Measurements from ENCODE around the gene GAB2.
"Not testable (repeated sequence)": the region's sequence is repeated elsewhere in the genome, so short reads cannot be mapped to it uniquely, and the experiment has no call there.

Gene GAB2

DNA sequence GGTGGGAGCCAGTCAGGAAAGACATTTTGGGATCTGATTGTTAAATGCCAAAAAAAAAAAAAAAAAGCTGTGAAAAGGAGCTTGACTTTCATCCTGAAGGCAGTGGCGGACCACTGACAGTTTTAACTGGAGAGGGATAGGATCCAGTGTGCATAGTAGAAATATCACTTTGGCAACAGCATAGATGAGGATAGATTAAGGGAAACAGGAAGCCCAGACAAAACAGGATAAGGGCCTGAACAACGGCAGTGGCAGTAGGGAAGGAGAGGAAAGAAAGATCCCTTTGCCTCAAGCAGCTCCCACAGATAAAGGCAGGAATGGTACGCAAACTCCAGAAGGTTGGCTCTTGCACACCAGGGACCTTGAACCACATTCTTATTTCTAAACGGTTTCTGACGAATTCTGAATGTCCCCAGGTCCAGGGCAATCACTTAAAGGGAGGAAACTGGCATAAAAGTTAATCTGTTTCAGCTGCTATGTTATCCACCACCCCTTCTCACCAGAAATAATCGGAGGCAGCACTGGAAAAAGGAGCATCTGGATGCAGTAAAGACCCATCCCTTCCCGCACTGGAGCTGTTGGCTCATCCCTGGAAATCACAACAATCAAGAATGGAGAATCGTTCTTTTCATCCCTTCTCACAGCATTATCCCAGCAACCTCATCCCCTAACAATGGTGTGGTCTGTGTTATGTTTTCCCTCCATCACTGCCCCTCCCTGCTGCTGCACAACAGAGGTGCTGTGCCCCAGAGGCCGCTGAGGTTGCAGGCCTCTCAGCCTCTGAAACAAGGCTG, 99.1 kb downstream of the GAB2 start:
- no peak for DNase-seq (ENCODE audit: insufficient read length, low spot score)
- no peak for FAIRE-seq

- FAIRE-seq (no peak), DNase-seq (ENCODE audit: insufficient read length, low spot score) (no peak)
These were observed 101.9 kb downstream of the GAB2 start for GRCh38 chr11:78315724-78316123.

GRCh38 chr11:78314762-78315161, 102.9 kb downstream of the GAB2 start:
- FAIRE-seq, result no peak
- no peak for DNase-seq (ENCODE audit: insufficient read length, low spot score)

- no peak for FAIRE-seq
- no peak for DNase-seq (ENCODE audit: insufficient read length, low spot score)
These were observed 103.7 kb downstream of the GAB2 start for GRCh38 chr11:78313898-78314297.

DNA sequence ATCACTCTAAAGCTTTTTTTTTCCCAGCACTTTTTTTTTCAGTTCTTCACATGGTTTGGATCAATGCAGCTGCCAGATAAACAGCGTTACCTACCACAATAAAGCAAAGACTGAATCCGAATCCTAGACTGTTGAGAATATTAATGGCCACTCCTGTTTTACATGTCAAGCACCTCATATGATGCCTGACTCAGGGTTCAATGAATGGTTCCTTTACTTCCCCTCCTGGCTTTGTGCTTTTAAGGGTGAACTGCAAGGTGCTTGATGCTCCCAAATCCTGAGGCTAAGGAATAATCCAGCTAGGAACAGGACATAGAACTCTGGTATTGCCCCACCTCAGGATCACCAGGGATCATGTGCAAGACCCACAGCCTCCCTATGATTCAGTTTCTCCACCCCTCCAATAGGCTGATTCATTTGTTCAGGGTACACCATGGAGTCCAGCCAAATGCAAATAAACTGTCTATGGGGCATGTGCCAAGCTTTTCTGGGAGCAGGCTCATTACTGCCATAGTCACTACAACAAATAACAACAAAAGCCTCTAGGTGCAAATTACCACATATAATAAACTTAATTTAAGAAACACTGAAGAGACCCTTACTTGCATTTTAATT, 104.3 kb downstream of the GAB2 start:
- FAIRE-seq (no peak), DNase-seq (ENCODE audit: insufficient read length, low spot score) (no peak)

- FAIRE-seq (peak; percentile 26), DNase-seq (ENCODE audit: insufficient read length, low spot score) (no peak)
These were observed 104.9 kb downstream of the GAB2 start for GRCh38 chr11:78312712-78313111.

DNA sequence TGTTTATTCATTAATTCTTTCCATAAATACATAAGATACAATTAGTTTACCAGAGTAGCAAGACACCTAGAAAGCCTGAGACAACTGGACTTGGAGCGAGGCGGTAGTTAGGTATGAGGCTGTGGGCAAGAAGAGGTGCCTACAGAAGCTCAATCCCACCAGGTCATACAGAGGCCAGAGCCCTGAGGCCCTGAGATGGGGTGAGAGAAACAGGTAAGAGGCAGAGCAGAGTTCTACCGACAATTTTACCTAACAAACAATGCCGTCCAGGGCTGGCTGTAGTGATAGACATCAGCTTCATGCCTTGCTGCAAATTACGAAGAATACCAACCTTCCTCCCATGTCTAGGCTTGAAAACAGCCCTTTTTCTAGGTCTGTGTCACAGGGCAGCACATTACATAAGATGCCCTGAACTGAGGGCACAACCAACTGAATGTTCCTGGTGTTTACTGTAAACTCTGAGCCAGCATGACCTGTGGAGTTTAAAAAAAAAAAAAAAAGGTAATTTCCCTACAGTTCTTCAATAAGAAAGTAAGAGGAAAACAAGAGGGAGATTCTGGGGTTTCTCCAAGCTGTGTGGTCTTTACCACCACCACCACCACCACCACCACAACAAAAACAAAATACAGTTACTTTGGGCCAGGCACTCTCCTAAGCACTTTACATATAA, 105.8 kb downstream of the GAB2 start:
- FAIRE-seq (no peak), DNase-seq (ENCODE audit: insufficient read length, low spot score) (no peak)

GRCh38 chr11:78310500-78310909, 107.1 kb downstream of the GAB2 start:
- peak; percentile 48 for DNase-seq (ENCODE audit: insufficient read length, low spot score)
- peak; percentile 94 for FAIRE-seq

DNA sequence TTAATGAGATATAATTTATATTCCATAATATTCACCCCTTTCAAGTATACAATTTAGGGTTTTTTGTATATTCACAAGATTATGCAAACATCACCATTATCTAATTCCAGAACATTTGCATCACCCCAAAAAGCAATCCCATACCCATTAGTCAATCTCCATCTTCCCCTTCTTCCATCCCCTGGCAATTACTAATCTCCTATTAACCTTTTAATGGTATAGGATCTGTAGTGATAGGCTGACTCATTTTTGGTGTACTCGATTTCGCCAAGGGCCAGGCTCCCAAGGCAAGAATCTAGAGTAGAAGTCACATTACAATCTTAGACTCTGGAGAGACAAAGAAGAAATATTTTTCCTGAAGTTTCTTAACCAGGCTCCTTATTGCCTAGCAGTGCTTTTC, 113.4 kb downstream of the GAB2 start:
- DNase-seq (ENCODE audit: insufficient read length, low spot score), result no peak
- FAIRE-seq, result no peak

- DNase-seq (ENCODE audit: insufficient read length, low spot score), result no peak
- FAIRE-seq, result no peak
These were observed 117.3 kb downstream of the GAB2 start for GRCh38 chr11:78300108-78300839.

GRCh38 chr11:78299000-78299710, 118.5 kb downstream of the GAB2 start:
- FAIRE-seq, result no peak
- DNase-seq (ENCODE audit: insufficient read length, low spot score), result no peak

GRCh38 chr11:78298291-78298771, 119.3 kb downstream of the GAB2 start:
- no peak for DNase-seq (ENCODE audit: insufficient read length, low spot score)
- no peak for FAIRE-seq

- no peak for DNase-seq (ENCODE audit: insufficient read length, low spot score)
- FAIRE-seq, result no peak
These were observed 121.4 kb downstream of the GAB2 start for GRCh38 chr11:78295991-78296930.

DNA sequence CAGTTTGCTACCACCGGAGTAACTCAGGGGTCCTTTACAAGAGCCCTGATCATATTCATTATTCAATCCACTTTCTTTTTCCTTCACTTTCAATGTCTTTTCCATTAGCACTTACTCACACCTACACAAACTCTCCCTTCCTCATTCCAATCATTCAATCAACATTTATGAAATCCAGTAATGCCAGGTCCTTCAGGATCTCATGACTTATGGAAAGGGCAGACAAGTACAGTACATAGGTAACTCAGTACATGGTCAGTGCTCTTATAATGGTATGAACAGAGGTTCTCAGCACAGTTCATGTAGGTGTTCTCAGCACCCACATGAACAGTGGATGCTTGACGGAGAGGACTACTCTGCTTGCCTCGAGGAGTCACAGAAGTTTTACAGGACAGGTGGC, 122.3 kb downstream of the GAB2 start:
- DNase-seq (ENCODE audit: insufficient read length, low spot score) (no peak), FAIRE-seq (no peak)

GRCh38 chr11:78294100-78294499, 123.5 kb downstream of the GAB2 start:
- not testable (repeated sequence) for FAIRE-seq; DNase-seq (ENCODE audit: insufficient read length, low spot score)

DNA sequence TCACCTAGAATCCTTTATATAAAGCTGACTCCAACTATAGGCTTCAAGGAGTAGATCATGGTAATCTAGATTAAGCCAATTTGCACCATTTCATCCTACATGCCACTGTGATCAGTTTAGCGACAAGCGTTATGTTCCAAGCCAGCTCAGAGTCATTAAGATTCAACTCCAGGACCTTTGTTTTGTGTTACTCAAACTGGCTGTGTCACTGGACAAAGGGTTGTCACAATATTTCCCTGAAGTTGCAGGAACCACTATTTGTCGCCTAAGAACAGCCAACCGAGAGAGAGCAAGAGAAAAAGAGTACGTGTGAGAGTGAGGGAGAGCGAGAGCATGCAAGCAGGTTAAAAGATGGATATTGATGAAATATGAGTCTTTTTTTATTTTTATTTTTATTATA, 124.1 kb downstream of the GAB2 start:
- DNase-seq (ENCODE audit: insufficient read length, low spot score) (no peak), FAIRE-seq (no peak)

GRCh38 chr11:78292109-78292803, 125.4 kb downstream of the GAB2 start:
- FAIRE-seq (no peak), DNase-seq (ENCODE audit: insufficient read length, low spot score) (no peak)

- FAIRE-seq, result no peak
- no peak for DNase-seq (ENCODE audit: insufficient read length, low spot score)
These were observed 126.0 kb downstream of the GAB2 start for GRCh38 chr11:78291503-78292108.

All from GM19239 (cell line).